WERI-Rb-1 (cell line): ENCODE data around the gene LDAH.

Experiments used
- DNase-seq: peaks from one replicate; pipeline ENCODE4 v3.0.0-alpha.2; 2020
- H3K27ac ChIP-seq: fragments of 250-450 bp; sonication (Bioruptor Pico); 2 replicates; pipeline ENCODE4 v1.5.1; 2020; ENCODE audit warnings: mild to moderate bottlenecking, moderate library complexity
- H3K27me3 ChIP-seq: fragments of 250-450 bp; sonication (Bioruptor Pico); 2 replicates; pipeline ENCODE4 v1.5.1; 2021; ENCODE audit warnings: mild to moderate bottlenecking, low read depth, moderate library complexity; ENCODE audit not compliant: insufficient read depth, severe bottlenecking
- H3K36me3 ChIP-seq: fragments of 250-450 bp; sonication (Bioruptor Pico); 2 replicates; pipeline ENCODE4 v1.5.1; 2020; ENCODE audit warnings: mild to moderate bottlenecking, moderate library complexity
- H3K4me3 ChIP-seq: 2 replicates; pipeline ENCODE4 v1.5.1; 2011; ENCODE audit warnings: low read depth, mild to moderate bottlenecking, control low read depth, low read length
- H3K9me3 ChIP-seq: fragments of 250-450 bp; sonication (Bioruptor Pico); 2 replicates; pipeline ENCODE4 v1.5.1; 2021; ENCODE audit warnings: mild to moderate bottlenecking, moderate library complexity; ENCODE audit not compliant: severe bottlenecking
- CTCF ChIP-seq: IDR thresholded peaks from 2 replicates; pipeline ENCODE4 v1.5.1; 2011; ENCODE audit warnings: low read depth, mild to moderate bottlenecking, control low read depth, inconsistent platforms, low read length

LDAH gene

GRCh38 chr2:20747317-20747716 is 75.6 kb downstream of the LDAH start:
- no peaks in the 10 kb centered on the region for H3K27me3 ChIP-seq
- H3K36me3 ChIP-seq = no peaks in the 10 kb centered on the region
- no peak for DNase-seq
- H3K27ac ChIP-seq = no peak overlapping the region
- H3K9me3 ChIP-seq = no peaks in the 10 kb centered on the region
- TF ChIP-seq CTCF = no peak
- H3K4me3 ChIP-seq = no peak overlapping the region

GRCh38 chr2:20745924-20746555 is 76.9 kb downstream of the LDAH start:
- H3K36me3 ChIP-seq = no peaks in the 10 kb centered on the region
- no peaks in the 10 kb centered on the region for H3K27me3 ChIP-seq
- no peaks in the 10 kb centered on the region for H3K9me3 ChIP-seq
- DNase-seq = no peak
- H3K27ac ChIP-seq = no peak overlapping the region
- no peak overlapping the region for H3K4me3 ChIP-seq
- TF ChIP-seq CTCF = no peak

- TF ChIP-seq CTCF = no peak
- Histone ChIP-seq H3K4me3 (no peak overlapping the region), H3K9me3 (no peaks in the 10 kb centered on the region), H3K27ac (no peak overlapping the region), H3K36me3 (no peaks in the 10 kb centered on the region), H3K27me3 (no peaks in the 10 kb centered on the region)
- no peak for DNase-seq
These were observed 78.2 kb downstream of the LDAH start for GRCh38 chr2:20744366-20745335.

DNA sequence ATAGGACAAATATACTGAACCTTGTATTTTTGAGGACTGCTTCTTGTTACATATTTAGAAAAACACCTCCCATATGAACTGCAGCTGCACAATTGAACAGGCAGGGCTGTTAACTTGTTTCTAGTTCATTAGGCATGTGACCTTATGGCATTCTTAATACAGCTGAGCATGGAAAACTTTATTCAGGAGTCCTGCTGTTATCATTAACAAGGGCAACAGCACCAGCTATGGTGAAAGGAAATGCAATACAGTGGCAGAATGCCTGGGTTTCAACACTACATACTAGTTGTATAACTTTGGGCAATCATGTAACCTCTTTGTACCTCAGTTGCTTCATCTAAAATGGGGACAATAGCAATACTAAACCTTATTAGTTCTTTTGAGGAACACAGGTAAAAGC is 84.1 kb downstream of the LDAH start:
- no peak for TF ChIP-seq CTCF
- H3K27ac ChIP-seq = no peak overlapping the region

GRCh38 chr2:20737505-20737904 is 85.4 kb downstream of the LDAH start:
- no peak overlapping the region for H3K27ac ChIP-seq
- no peaks in the 10 kb centered on the region for H3K9me3 ChIP-seq
- no peaks in the 10 kb centered on the region for H3K27me3 ChIP-seq
- TF ChIP-seq CTCF = no peak
- no peaks in the 10 kb centered on the region for H3K36me3 ChIP-seq
- no peak overlapping the region for H3K4me3 ChIP-seq
- no peak for DNase-seq

More for the DNA sequence above, 84.1 kb downstream of the LDAH start:
- Histone ChIP-seq H3K27me3 (no peaks in the 10 kb centered on the region), H3K9me3 (no peaks in the 10 kb centered on the region), H3K4me3 (no peak overlapping the region), H3K36me3 (no peaks in the 10 kb centered on the region)
- DNase-seq = no peak
